Testis (tissue), 3 donors: Measurements from ENCODE around the gene TNRC6B. TPM values are rescaled to one million over a fixed set of nuclear protein-coding genes. Genes with fewer than 3 reads are reported as not detected.

ENCODE experiments used
- DNase-seq: peaks from one replicate; pipeline ENCODE4 v3.0.0-alpha.2; 2019
- H3K27ac ChIP-seq, 2 donors: fragments of 200-600 bp; sonication (generic); one replicate each; pipeline ENCODE4 v1.5.1; 2019
- H3K27me3 ChIP-seq: fragments of 200-600 bp; sonication (generic); one replicate; pipeline ENCODE4 v1.5.1; 2019
- H3K36me3 ChIP-seq: fragments of 200-600 bp; sonication (generic); one replicate; pipeline ENCODE4 v1.5.1; 2017; ENCODE audit warnings: low read depth; ENCODE audit errors: missing control alignments
- H3K4me1 ChIP-seq: fragments of 200-600 bp; sonication (generic); one replicate; pipeline ENCODE4 v1.5.1; 2019
- H3K4me3 ChIP-seq, 2 donors: fragments of 200-600 bp; sonication (generic); one replicate each; pipeline ENCODE4 v1.5.1; 2017 to 2019
- H3K9me3 ChIP-seq: fragments of 200-600 bp; sonication (generic); one replicate; pipeline ENCODE4 v1.5.1; 2017
- POLR2A ChIP-seq: fragments of 450-650 bp; IDR thresholded peaks from one replicate; pipeline ENCODE4 v1.6.1; 2017; ENCODE audit warnings: antibody characterized with exemption, mild to moderate bottlenecking, moderate library complexity
- WGBS, 2 donors: methylation state at CpG; one replicate each; pipeline ENCODE4 v1.1.5; 2018; 5-methylcytosine and 5-hydroxymethylcytosine counted together
- intact Hi-C: fragments of 100-400 bp; cut with DNase I; formaldehyde crosslinking; loops from one replicate; pipeline ENCODE4 v1.15.1; 2023; ENCODE audit warnings: low total_unique reads
- polyA plus RNA-seq: library from polyadenylated mRNA; stranded (reverse); fragments of 350-450 nt; fragmentation: Illumina TruSeq; extraction: RNeasy Lipid Tissue Mini Kit (QIAGEN cat#74804); gene quantifications from one replicate; pipeline ENCODE4 v1.2.3, GENCODE V29; 2014; ENCODE audit warnings: low read depth, low replicate concordance; ENCODE audit not compliant: insufficient read depth
- total RNA-seq, 2 donors: library from RNA; depleted of rRNA; stranded (reverse); fragments of >200 nt; gene quantifications; one replicate each; pipeline ENCODE4 v1.2.3, GENCODE V29; 2016
- TF ChIP-seq, protein P1 (sequence below), 3 experiments: fragments of 450-650 bp in 2 of 3; fragments of 200-600 bp in 1 of 3; sonication (generic) in 1 of 3; IDR thresholded peaks; one replicate each; pipeline ENCODE4 v1.5.1; 2016 to 2019; ENCODE audit warnings: antibody characterized with exemption in 3 of 3, mild to moderate bottlenecking in 2 of 3, moderate library complexity in 1 of 3

Gene TNRC6B
- total and polyA plus RNA-seq, 3 donors from 2014 or later, result 49.2 to 122 (median 79.7) TPM

GRCh38 chr22:40237241-40237640 is 59.5 kb downstream of the TNRC6B start:
- DNase-seq, result no peak
- Histone ChIP-seq H3K36me3 (no peaks in the 10 kb centered on the region), H3K27ac (no peak overlapping the region), H3K27me3 (no peaks in the 10 kb centered on the region), H3K9me3 (no peaks in the 10 kb centered on the region), H3K4me1 (peaks cover 11% of the 10 kb centered on the region), H3K4me3 (no peak overlapping the region)
- WGBS, 2 donors, result 95 to 98% methylated on average over 4 of the region's 4 CpGs
- intact Hi-C loops, result no loop called here
- no peak for TF ChIP-seq POLR2A
- TF ChIP-seq, protein P1, sequence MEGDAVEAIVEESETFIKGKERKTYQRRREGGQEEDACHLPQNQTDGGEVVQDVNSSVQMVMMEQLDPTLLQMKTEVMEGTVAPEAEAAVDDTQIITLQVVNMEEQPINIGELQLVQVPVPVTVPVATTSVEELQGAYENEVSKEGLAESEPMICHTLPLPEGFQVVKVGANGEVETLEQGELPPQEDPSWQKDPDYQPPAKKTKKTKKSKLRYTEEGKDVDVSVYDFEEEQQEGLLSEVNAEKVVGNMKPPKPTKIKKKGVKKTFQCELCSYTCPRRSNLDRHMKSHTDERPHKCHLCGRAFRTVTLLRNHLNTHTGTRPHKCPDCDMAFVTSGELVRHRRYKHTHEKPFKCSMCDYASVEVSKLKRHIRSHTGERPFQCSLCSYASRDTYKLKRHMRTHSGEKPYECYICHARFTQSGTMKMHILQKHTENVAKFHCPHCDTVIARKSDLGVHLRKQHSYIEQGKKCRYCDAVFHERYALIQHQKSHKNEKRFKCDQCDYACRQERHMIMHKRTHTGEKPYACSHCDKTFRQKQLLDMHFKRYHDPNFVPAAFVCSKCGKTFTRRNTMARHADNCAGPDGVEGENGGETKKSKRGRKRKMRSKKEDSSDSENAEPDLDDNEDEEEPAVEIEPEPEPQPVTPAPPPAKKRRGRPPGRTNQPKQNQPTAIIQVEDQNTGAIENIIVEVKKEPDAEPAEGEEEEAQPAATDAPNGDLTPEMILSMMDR (IDR thresholded peaks at IDR 0.05), result no peak

DNA sequence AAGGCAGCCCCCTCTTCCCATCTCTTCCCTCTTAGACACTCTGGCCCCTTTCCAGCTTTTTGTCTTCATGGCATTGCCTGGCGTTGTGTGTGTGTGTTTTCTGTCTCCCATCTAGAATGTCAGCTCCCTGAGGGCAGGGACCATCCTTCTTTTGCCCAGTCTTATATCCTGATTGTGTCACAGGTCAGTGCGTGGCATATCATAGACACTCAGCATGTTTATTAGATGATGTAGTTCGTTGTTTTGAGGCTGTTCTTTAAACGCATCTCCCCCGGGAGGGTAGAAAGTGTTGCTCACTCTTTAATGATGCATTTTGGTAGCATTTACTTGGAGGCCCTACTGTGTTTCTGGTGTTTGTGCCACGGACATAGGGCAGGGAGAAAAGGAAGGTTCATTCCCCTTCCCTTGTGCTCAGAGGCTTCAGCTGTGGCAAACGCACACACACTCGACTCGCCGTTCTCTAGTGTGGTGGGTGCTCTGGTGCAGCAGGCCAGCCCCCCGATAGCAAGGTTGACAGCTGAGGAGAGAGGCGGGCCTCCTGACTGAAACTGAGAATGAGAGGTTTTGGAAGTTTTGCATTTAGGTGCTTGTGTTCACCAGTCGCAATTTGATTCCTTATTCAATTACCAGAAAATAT is 60.2 kb downstream of the TNRC6B start:
- H3K9me3 ChIP-seq, result no peaks in the 10 kb centered on the region
- 85 to 90% methylated on average over 13 of the region's 13 CpGs for WGBS, 2 donors
- no peak for TF ChIP-seq POLR2A
- TF ChIP-seq, protein P1 (IDR thresholded peaks at IDR 0.05), result no peak
- no peaks in the 10 kb centered on the region for H3K36me3 ChIP-seq
- intact Hi-C loops, result no loop called here
- H3K4me3 ChIP-seq, result no peak overlapping the region
- H3K27ac ChIP-seq, result no peak overlapping the region
- peaks cover 11% of the 10 kb centered on the region for H3K4me1 ChIP-seq
- H3K27me3 ChIP-seq, result no peaks in the 10 kb centered on the region
- DNase-seq, result no peak

DNA sequence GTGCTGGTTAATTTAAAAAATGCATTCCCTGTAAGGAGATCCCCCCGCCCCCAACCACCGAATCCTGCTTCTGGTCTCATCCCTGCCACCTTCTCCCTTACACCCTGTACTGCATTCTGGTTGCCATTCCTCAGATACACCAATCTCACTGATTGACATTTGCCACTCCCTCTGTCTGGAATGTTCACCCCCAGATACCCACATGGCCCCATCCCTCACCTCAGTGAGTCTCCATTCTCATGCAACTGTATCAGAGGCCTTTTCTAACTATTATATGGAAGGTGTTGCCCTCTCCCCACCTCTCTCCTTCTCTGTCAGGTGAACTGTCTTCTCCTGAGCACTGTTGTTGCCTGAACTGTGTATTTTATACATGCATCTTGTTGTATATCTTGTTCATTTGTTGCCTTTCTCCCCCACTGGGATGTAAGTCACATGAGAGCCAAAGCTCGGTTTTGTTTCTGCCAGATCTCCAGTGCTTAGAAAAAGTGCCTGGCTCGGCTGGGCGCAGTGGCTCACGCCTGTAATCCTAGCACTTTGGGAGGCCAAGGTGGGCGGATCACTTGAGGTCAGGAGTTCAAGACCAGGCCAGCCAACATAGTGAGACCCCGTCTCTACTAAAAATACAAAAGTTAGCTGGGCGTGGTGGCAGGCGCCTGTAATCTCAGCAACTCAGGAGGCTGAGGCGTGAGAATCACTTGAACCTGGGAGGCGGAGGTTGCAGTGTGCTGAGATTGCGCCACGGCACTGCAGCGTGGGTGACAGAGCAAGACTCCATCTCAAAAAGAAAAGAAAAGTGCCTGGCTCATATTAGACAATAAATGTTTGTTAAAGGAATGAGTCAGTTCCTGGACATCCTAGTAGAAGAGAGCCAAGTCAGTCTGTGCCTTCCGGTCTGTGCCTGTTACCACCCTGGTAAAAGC is 61.0 kb downstream of the TNRC6B start:
- TF ChIP-seq, protein P1 (IDR thresholded peaks at IDR 0.05), result no peak
- TF ChIP-seq POLR2A, result no peak
- no peaks in the 10 kb centered on the region for H3K36me3 ChIP-seq
- 72 to 75% methylated on average over 16 of the region's 16 CpGs for WGBS, 2 donors
- no peak for DNase-seq
- H3K9me3 ChIP-seq, result no peaks in the 10 kb centered on the region
- no peak overlapping the region for H3K4me3 ChIP-seq
- peaks cover 11% of the 10 kb centered on the region for H3K4me1 ChIP-seq
- no peaks in the 10 kb centered on the region for H3K27me3 ChIP-seq
- intact Hi-C loops, result no loop called here
- H3K27ac ChIP-seq, result no peak overlapping the region

DNA sequence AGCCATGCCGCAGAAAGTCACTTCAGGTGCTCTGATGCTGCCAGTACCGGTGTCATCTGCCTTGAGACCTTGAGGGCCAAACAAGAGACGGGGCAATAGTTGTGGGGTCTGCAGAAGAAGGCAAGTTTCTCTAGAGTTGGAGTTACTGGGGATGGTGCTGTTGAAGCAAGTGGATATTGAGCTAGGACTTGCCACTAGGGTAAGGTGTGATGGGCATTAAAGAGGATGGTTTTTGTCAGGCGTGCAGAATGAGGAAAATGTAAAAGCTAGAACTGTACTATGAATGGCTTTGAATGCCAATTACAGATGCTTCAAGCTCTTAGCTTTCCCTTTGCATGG is 61.6 kb downstream of the TNRC6B start:
- WGBS, 2 donors, result 85 to 92% methylated on average over 4 of the region's 4 CpGs
- H3K27ac ChIP-seq, result no peak overlapping the region
- no peaks in the 10 kb centered on the region for H3K27me3 ChIP-seq
- DNase-seq, result no peak
- no peaks in the 10 kb centered on the region for H3K9me3 ChIP-seq
- intact Hi-C loops, result no loop called here
- TF ChIP-seq, protein P1 (IDR thresholded peaks at IDR 0.05), result no peak
- TF ChIP-seq POLR2A, result no peak
- no peaks in the 10 kb centered on the region for H3K36me3 ChIP-seq
- no peak overlapping the region for H3K4me3 ChIP-seq
- H3K4me1 ChIP-seq, result peaks cover 11% of the 10 kb centered on the region
